Measurements from ENCODE around the gene TMEM247.

Gene TMEM247

DNA sequence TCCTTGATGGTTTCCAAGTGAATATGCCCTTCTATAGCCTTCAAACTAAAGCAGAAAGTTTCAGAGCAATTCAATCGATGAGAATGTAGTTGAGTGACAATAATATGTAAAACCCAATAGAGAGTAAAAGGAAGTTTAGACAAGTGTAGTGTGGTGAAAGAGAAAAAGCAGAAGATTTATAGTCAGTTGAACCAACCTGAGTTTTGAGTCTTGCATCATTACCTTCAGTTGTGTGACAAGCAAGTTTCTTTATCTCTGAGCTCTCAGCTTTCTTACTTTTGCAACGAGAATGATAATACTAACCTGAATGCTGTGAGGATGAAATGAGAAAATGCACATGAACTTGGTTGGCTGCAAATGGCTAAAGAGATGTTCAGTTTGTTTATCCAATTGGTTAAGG, 40.6 kb upstream of the TMEM247 start:
- TF ChIP-seq EZH2phosphoT487 (IDR thresholded peaks at IDR 0.05; ENCODE audit: low read length) (no peak), EZH2 (optimal IDR thresholded peaks at IDR 0.05; ENCODE audit: low read depth, low read length) (no peak)
- TF ChIP-seq, protein P1, sequence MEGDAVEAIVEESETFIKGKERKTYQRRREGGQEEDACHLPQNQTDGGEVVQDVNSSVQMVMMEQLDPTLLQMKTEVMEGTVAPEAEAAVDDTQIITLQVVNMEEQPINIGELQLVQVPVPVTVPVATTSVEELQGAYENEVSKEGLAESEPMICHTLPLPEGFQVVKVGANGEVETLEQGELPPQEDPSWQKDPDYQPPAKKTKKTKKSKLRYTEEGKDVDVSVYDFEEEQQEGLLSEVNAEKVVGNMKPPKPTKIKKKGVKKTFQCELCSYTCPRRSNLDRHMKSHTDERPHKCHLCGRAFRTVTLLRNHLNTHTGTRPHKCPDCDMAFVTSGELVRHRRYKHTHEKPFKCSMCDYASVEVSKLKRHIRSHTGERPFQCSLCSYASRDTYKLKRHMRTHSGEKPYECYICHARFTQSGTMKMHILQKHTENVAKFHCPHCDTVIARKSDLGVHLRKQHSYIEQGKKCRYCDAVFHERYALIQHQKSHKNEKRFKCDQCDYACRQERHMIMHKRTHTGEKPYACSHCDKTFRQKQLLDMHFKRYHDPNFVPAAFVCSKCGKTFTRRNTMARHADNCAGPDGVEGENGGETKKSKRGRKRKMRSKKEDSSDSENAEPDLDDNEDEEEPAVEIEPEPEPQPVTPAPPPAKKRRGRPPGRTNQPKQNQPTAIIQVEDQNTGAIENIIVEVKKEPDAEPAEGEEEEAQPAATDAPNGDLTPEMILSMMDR (IDR thresholded peaks at IDR 0.05; ENCODE audit: low read length), result no peak
- H3K9ac ChIP-seq (ENCODE audit: low read length), result no peak overlapping the region
- H4K20me1 ChIP-seq (ENCODE audit: insufficient read depth, low read length), result no peaks in the 10 kb centered on the region
- no peaks in the 10 kb centered on the region for H3K27me3 ChIP-seq (replicated peaks; ENCODE audit: insufficient read depth, low read length)
- no peaks in the 10 kb centered on the region for H3K9me2 ChIP-seq (replicated peaks; ENCODE audit: insufficient read depth, low read length)
- no peaks in the 10 kb centered on the region for H3K36me3 ChIP-seq (replicated peaks; ENCODE audit: insufficient read depth, low read length)
- no peak for DNase-seq
- H2AFZ ChIP-seq (ENCODE audit: low read length), result no peak overlapping the region
- H3K4me3 ChIP-seq (ENCODE audit: low read length), result no peak overlapping the region
- H3F3A ChIP-seq (ENCODE audit: insufficient read depth, low read length), result no peaks in the 10 kb centered on the region
- no peaks in the 10 kb centered on the region for H3K4me1 ChIP-seq (ENCODE audit: low read length)
- no peak overlapping the region for H3K27ac ChIP-seq (ENCODE audit: low read length)
- no peak overlapping the region for H3K4me2 ChIP-seq (ENCODE audit: low read depth, low read length)
- H3K9me3 ChIP-seq (replicated peaks; ENCODE audit: insufficient read depth, low read length), result no peaks in the 10 kb centered on the region
- H3K79me2 ChIP-seq (ENCODE audit: low read length), result no peaks in the 10 kb centered on the region

DNA sequence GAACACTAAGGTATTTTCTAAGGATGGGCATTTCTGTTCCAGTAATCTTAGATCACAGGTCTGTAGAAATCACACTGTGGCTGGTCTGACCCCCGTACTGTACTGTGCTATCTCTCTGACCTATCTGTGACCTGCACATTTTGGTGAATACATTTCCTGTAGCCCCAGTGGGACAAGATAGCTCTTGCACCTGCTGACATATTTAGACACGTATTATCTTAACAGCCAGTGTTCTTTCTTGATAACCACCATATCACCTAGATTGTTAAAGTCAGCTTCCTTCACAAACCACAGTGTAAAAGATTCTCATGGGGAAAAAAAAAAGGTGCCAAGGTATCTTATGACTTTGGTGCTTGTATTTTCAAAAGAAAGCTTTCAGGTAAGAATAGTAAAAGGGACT, 39.8 kb upstream of the TMEM247 start:
- H2AFZ ChIP-seq (ENCODE audit: low read length), result no peak overlapping the region

DNA sequence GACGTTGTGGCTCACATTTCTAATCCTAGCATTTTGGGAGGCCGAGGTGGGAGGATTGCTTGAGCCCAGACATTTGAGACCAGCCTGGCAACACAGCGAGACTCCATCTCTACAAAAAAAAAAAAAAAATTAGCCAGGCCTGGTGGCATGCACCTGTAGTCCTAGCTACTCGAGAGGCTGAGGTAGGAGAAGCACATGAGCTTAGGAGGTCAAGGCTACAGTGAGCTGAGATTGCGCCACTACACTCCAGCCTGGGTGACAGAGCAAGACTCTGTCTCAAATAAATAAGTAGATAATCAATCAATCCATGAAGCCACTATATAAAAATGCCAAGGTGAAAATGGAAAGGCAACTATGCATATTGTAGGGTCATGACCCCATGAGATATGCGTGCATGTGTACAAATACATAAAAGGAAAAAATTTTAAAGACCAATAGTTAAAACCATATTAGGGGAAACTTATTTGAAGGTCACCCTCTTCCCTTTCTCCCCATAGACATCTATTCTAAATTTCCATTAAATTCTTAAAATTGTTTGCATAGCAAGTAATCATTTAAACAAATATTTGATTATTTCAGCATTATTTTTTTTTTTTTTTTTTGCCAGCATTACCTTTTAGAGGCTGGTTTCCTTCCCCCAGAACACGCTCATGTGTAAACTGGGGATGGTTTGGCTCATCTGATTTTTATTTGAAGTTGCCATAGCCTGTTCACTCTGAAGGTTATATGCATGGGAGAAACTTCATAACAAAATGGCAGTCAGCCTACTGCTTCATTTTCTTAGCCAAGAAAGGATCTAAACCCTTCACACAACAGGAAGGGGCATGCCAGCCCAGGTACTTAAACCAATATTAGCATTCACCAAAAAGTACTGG, 37.3 kb upstream of the TMEM247 start:
- Histone ChIP-seq H2AFZ (ENCODE audit: low read length) (no peak overlapping the region), H3K79me2 (ENCODE audit: low read length) (no peaks in the 10 kb centered on the region), H3K4me3 (ENCODE audit: low read length) (no peak overlapping the region), H3K9ac (ENCODE audit: low read length) (no peak overlapping the region), H3K9me2 (replicated peaks; ENCODE audit: insufficient read depth, low read length) (no peaks in the 10 kb centered on the region), H3K9me3 (replicated peaks; ENCODE audit: insufficient read depth, low read length) (no peaks in the 10 kb centered on the region), H3K27ac (ENCODE audit: low read length) (no peak overlapping the region), H3K27me3 (replicated peaks; ENCODE audit: insufficient read depth, low read length) (no peaks in the 10 kb centered on the region), H4K20me1 (ENCODE audit: insufficient read depth, low read length) (no peaks in the 10 kb centered on the region), H3K36me3 (replicated peaks; ENCODE audit: insufficient read depth, low read length) (no peaks in the 10 kb centered on the region), H3K4me1 (ENCODE audit: low read length) (no peaks in the 10 kb centered on the region), H3F3A (ENCODE audit: insufficient read depth, low read length) (no peaks in the 10 kb centered on the region), H3K4me2 (ENCODE audit: low read depth, low read length) (no peak overlapping the region)
- TF ChIP-seq EZH2 (optimal IDR thresholded peaks at IDR 0.05; ENCODE audit: low read depth, low read length) (no peak), EZH2phosphoT487 (IDR thresholded peaks at IDR 0.05; ENCODE audit: low read length) (no peak)
- TF ChIP-seq, protein P1 (IDR thresholded peaks at IDR 0.05; ENCODE audit: low read length), result no peak
- DNase-seq, result no peak

More for the DNA sequence above, 39.8 kb upstream of the TMEM247 start:
- peak; percentile 71 for DNase-seq
- H3K9me2 ChIP-seq (replicated peaks; ENCODE audit: insufficient read depth, low read length), result no peaks in the 10 kb centered on the region
- H3K79me2 ChIP-seq (ENCODE audit: low read length), result no peaks in the 10 kb centered on the region
- no peaks in the 10 kb centered on the region for H3K9me3 ChIP-seq (replicated peaks; ENCODE audit: insufficient read depth, low read length)
- TF ChIP-seq EZH2 (optimal IDR thresholded peaks at IDR 0.05; ENCODE audit: low read depth, low read length) (no peak), EZH2phosphoT487 (IDR thresholded peaks at IDR 0.05; ENCODE audit: low read length) (no peak)
- TF ChIP-seq, protein P1 (IDR thresholded peaks at IDR 0.05; ENCODE audit: low read length), result no peak
- no peak overlapping the region for H3K4me2 ChIP-seq (ENCODE audit: low read depth, low read length)
- H3K4me3 ChIP-seq (ENCODE audit: low read length), result no peak overlapping the region
- H3K9ac ChIP-seq (ENCODE audit: low read length), result no peak overlapping the region
- no peaks in the 10 kb centered on the region for H3K4me1 ChIP-seq (ENCODE audit: low read length)
- H4K20me1 ChIP-seq (ENCODE audit: insufficient read depth, low read length), result no peaks in the 10 kb centered on the region
- H3K36me3 ChIP-seq (replicated peaks; ENCODE audit: insufficient read depth, low read length), result no peaks in the 10 kb centered on the region
- H3K27ac ChIP-seq (ENCODE audit: low read length), result no peak overlapping the region
- H3F3A ChIP-seq (ENCODE audit: insufficient read depth, low read length), result no peaks in the 10 kb centered on the region
- H3K27me3 ChIP-seq (replicated peaks; ENCODE audit: insufficient read depth, low read length), result no peaks in the 10 kb centered on the region
